Thymus (tissue), 11 donors: Measurements from ENCODE around the gene SLCO3A1. TPM values are rescaled to one million over a fixed set of nuclear protein-coding genes. Genes with fewer than 3 reads are reported as not detected.
A peak's percentile ranks its signal among the peaks of the same experiment; 100 is the strongest.

Source experiments
- DNase-seq, 9 donors: peaks; one replicate each; pipeline ENCODE4 v3.0.0-alpha.2; 2013; ENCODE audit warnings: low spot score in 9 of 9, low read depth in 6 of 9, missing footprints in 1 of 9
- H3K27ac ChIP-seq, 2 donors: one replicate each; pipeline ENCODE4 v1.5.1; 2013; ENCODE audit warnings: control low read depth in 1 of 2, low read depth in 1 of 2, low read length in 1 of 2, mild to moderate bottlenecking in 1 of 2, moderate library complexity in 1 of 2
- H3K27me3 ChIP-seq, 2 donors: one replicate each; pipeline ENCODE4 v1.5.1; 2013; ENCODE audit warnings: low read length in 1 of 2; ENCODE audit not compliant: control insufficient read depth in 2 of 2, insufficient read depth in 1 of 2
- H3K36me3 ChIP-seq, 2 donors: one replicate each; pipeline ENCODE4 v1.5.1; 2013; ENCODE audit warnings: low read length in 1 of 2, mild to moderate bottlenecking in 1 of 2, moderate library complexity in 1 of 2; ENCODE audit not compliant: control insufficient read depth in 2 of 2, insufficient read depth in 2 of 2
- H3K4me1 ChIP-seq, 2 donors: one replicate each; pipeline ENCODE4 v1.5.1; 2013; ENCODE audit warnings: low read length in 2 of 2; ENCODE audit not compliant: control insufficient read depth in 2 of 2, insufficient read depth in 2 of 2
- H3K4me3 ChIP-seq, 2 donors: one replicate each; pipeline ENCODE4 v1.5.1; 2013; ENCODE audit warnings: low read length in 2 of 2, control low read depth in 1 of 2, mild to moderate bottlenecking in 1 of 2
- H3K9me3 ChIP-seq, 2 donors: one replicate each; pipeline ENCODE4 v1.5.1; 2013; ENCODE audit warnings: low read length in 1 of 2, mild to moderate bottlenecking in 1 of 2; ENCODE audit not compliant: control insufficient read depth in 2 of 2, insufficient read depth in 1 of 2
- WGBS: extraction: QIAGEN DNeasy Blood & Tissue Kit; methylation state at CpG from one replicate; pipeline ENCODE4 v1.1.7; 2013; 5-methylcytosine and 5-hydroxymethylcytosine counted together
- polyA plus RNA-seq: library from polyadenylated mRNA; stranded (reverse); fragments of 200-250 nt; gene quantifications from one replicate; pipeline ENCODE4 v1.2.3, GENCODE V29; 2013
- total RNA-seq: library from RNA; stranded (reverse); fragments of 120-200 nt; gene quantifications from one replicate; pipeline ENCODE4 v1.2.4, GENCODE V29; 2013
- donor health status: healthy.

The SLCO3A1 gene
- total and polyA plus RNA-seq, 2 donors = 1.6 to 7.9 TPM

- H3K9me3 ChIP-seq = no peaks in the 10 kb centered on the region
- H3K27ac ChIP-seq = no peak overlapping the region
- H3K27me3 ChIP-seq = no peaks in the 10 kb centered on the region
- 97% methylated on average over 2 of the region's 2 CpGs for WGBS
- no peak overlapping the region for H3K4me3 ChIP-seq
- no peaks in the 10 kb centered on the region for H3K4me1 ChIP-seq
- DNase-seq = no peak
- H3K36me3 ChIP-seq = no peaks in the 10 kb centered on the region
Measured at GRCh38 chr15:91930092-91930491, 76.6 kb downstream of the SLCO3A1 start.

GRCh38 chr15:91936182-91936775 is 82.8 kb downstream of the SLCO3A1 start:
- Histone ChIP-seq H3K4me1 (no peaks in the 10 kb centered on the region), H3K27me3 (no peaks in the 10 kb centered on the region), H3K27ac (no peak overlapping the region), H3K4me3 (no peak overlapping the region), H3K9me3 (no peaks in the 10 kb centered on the region), H3K36me3 (no peaks in the 10 kb centered on the region)
- 96% methylated on average over 7 of the region's 7 CpGs for WGBS
- DNase-seq = no peak

GRCh38 chr15:91936927-91937326 is 83.4 kb downstream of the SLCO3A1 start:
- Histone ChIP-seq H3K27me3 (no peaks in the 10 kb centered on the region), H3K4me3 (no peak overlapping the region), H3K4me1 (no peaks in the 10 kb centered on the region), H3K27ac (no peak overlapping the region), H3K36me3 (no peaks in the 10 kb centered on the region), H3K9me3 (no peaks in the 10 kb centered on the region)
- no peak for DNase-seq
- 88% methylated on average over 4 of the region's 4 CpGs for WGBS

- no peak overlapping the region for H3K27ac ChIP-seq
- no peak overlapping the region for H3K4me3 ChIP-seq
- 96% methylated on average over 3 of the region's 3 CpGs for WGBS
- no peaks in the 10 kb centered on the region for H3K9me3 ChIP-seq
- no peaks in the 10 kb centered on the region for H3K27me3 ChIP-seq
- peaks cover 0 to 10% of the 10 kb centered on the region in 2 donors for H3K4me1 ChIP-seq
- no peaks in the 10 kb centered on the region for H3K36me3 ChIP-seq
- no peak for DNase-seq
Measured at GRCh38 chr15:91938136-91938535, 84.6 kb downstream of the SLCO3A1 start.

DNA sequence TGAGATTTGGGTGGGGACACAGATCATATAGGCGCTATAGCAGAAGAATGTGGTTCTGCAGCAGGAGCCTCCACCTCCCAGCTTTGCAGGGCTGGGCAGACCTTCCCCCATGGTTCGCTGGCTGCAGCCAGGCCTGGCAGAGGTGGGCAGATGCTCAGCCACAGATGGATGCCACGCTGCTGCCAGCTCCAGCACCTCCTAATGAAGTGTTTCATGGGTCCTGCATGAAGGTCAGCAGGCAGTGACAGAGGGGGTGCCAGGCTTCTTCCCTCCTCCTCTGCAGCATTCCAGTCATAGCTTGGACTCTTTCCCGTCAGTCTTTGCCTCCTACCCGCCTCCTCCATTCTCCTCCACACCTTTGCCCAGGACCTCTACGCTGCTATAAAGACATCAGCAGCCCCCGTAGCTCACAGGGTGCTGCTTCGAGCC is 85.9 kb downstream of the SLCO3A1 start:
- WGBS = 97% methylated on average over 8 of the region's 8 CpGs
- Histone ChIP-seq H3K9me3 (no peaks in the 10 kb centered on the region), H3K4me3 (no peak overlapping the region), H3K4me1 (peaks cover 0 to 15% of the 10 kb centered on the region in 2 donors), H3K27me3 (no peaks in the 10 kb centered on the region), H3K27ac (no peak overlapping the region), H3K36me3 (no peaks in the 10 kb centered on the region)
- DNase-seq = no peak

- no peak for DNase-seq
- H3K27me3 ChIP-seq = no peaks in the 10 kb centered on the region
- 77% methylated on average over 8 of the region's 8 CpGs for WGBS
- no peak overlapping the region for H3K27ac ChIP-seq
- no peaks in the 10 kb centered on the region for H3K9me3 ChIP-seq
- peaks cover 0 to 15% of the 10 kb centered on the region in 2 donors for H3K4me1 ChIP-seq
- no peaks in the 10 kb centered on the region for H3K36me3 ChIP-seq
- no peak overlapping the region for H3K4me3 ChIP-seq
Measured at GRCh38 chr15:91940496-91941381, 87.2 kb downstream of the SLCO3A1 start.

- Histone ChIP-seq H3K27me3 (no peaks in the 10 kb centered on the region), H3K27ac (peak overlapping the region in 1 of 2 donors; percentile 60), H3K4me1 (peaks cover 0 to 18% of the 10 kb centered on the region in 2 donors), H3K9me3 (no peaks in the 10 kb centered on the region), H3K36me3 (no peaks in the 10 kb centered on the region), H3K4me3 (no peak overlapping the region)
- WGBS = 87% methylated on average over 9 of the region's 9 CpGs
- peak in 1 of 9 donors; percentile 9 for DNase-seq
Measured at GRCh38 chr15:91941871-91942658, 88.6 kb downstream of the SLCO3A1 start.

DNA sequence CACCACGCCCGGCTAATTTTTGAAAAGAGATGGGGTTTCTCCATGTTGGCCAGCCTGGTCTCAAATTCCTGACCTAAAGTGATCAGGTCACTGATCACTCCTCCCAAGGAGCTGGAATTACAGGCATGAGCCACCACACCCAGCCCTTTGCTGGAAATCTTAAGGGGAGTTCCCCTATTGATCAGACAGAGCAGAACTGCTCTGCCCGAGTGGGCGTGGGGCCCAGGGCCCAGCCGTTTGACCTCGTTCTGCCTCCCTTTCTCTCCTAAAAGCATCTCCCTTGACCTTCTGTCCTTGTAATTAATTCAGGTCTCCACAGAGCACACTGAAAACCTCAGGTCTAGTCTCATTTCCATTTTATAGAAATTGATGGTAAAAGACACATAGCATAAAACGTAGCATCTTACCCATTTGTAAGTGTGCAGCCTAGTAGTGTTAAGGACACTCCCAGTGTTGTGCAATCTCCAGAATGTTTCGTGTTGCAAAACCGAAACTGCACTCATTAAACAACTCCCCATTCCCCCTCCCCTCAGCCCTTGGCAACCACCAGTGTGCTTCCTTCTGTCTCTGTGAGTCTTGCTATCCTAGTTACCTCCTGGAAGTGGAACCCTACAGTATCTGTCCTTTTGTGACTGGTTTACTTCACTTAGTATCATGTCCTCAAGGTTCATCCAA is 89.3 kb downstream of the SLCO3A1 start:
- Histone ChIP-seq H3K4me1 (peaks cover 0 to 18% of the 10 kb centered on the region in 2 donors), H3K9me3 (no peaks in the 10 kb centered on the region), H3K27me3 (no peaks in the 10 kb centered on the region), H3K4me3 (no peak overlapping the region), H3K27ac (peak overlapping the region in 1 of 2 donors; percentile 60), H3K36me3 (no peaks in the 10 kb centered on the region)
- peak in 8 of 9 donors; percentile 6 to 66 (median 28) for DNase-seq
- WGBS = 52% methylated on average over 9 of the region's 9 CpGs
